Loucy (cell line): Measurements from ENCODE around the gene ZNF682.

ENCODE experiments used
- CTCF ChIP-seq: fragments of 200-600 bp; sonication (generic); conservative IDR thresholded peaks from 2 replicates; pipeline ENCODE4 v1.5.1; 2014; ENCODE audit warnings: mild to moderate bottlenecking, antibody characterized with exemption, low read length
- EZH2phosphoT487 ChIP-seq: fragments of 200-600 bp; IDR thresholded peaks from 2 replicates; pipeline ENCODE4 v1.6.1; 2018; ENCODE audit warnings: antibody characterized with exemption, mild to moderate bottlenecking, moderate library complexity, borderline replicate concordance

DNA sequence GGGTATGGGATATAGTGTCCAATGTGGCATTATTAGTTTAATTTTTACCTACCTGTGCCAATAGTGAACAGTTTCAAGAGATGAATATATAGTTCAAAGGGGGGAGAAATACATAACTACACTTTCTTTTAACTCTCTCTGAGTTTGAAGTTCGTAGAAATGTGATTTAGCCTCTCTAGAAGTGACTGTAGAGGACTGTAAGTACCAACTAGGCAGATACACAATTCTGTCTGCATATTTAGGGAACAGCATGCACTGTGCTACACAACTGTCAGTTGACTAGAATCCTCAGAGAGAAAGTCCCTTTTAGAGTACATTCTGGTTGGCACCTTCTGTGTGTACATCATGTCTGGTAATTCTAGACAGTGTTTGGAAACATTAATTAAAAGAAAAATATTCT lies 21.0 kb upstream of the ZNF682 start:
- TF ChIP-seq CTCF (no peak), EZH2phosphoT487 (no peak)
